ENCODE results near the gene CARS1. TPM values are rescaled to one million over a fixed set of nuclear protein-coding genes. Genes with fewer than 3 reads are reported as not detected.

The CARS1 gene
- total RNA-seq, 4 donors from 2014 or later, result 38.1 to 66.5 (median 40.9) TPM

DNA sequence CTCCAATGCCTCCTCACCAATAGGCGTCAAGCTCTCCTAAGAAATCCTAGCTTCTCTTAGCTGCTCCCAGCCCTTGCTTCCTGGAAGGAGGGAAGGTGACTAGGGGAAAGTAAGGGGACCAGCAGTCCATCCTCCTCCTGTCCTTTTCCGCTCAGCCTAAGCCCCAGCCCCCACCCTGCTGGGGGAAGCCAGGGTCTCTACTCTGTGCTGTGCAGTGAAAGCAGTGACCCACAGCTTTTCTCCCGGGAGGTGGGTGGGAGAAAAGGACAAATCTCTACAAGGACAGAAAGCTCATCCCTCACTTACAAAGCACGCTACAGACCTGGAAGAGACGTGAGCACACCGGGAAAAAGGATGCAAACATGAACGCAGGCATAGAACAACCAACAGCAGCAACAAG, 97.1 kb downstream of the CARS1 start:
- WGBS, result 90% methylated on average over 7 of the region's 7 CpGs
- no peak for DNase-seq (ENCODE audit: low spot score in 2 of 2)
- no peaks in the 10 kb centered on the region for H3K4me1 ChIP-seq

DNA sequence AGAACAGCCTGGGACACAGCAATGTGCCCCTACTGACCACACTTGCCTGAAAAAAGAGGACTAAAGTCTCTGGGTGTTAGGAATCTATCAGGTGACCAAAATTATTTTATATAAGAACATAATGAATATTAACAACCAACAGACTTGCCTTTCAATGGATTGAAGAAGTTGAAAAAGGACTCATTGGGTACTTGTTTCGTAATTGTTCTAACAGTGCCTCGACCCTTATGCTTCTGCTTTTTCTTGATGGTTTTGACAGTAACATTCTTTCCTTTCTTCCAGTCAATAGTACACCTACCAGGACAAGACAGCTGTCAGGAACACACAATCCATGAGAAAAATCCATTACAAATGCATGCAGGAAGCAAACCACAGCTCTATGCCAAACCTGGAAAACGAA, 99.0 kb downstream of the CARS1 start:
- Histone ChIP-seq H3K4me3 (no peak overlapping the region), H3K36me3 (peaks cover 84% of the 10 kb centered on the region), H3K4me1 (no peaks in the 10 kb centered on the region), H3K9me3 (no peaks in the 10 kb centered on the region), H3K27me3 (no peaks in the 10 kb centered on the region), H3K27ac (no peak overlapping the region)
- DNase-seq (ENCODE audit: low spot score in 2 of 2), result no peak
- 72% methylated on average over 3 of the region's 3 CpGs for WGBS
- TF ChIP-seq EP300 (IDR thresholded peaks at IDR 0.05) (no peak), POLR2A (IDR thresholded peaks at IDR 0.05) (no peak), POLR2AphosphoS5 (IDR thresholded peaks at IDR 0.05) (no peak)
- TF ChIP-seq, protein P1, sequence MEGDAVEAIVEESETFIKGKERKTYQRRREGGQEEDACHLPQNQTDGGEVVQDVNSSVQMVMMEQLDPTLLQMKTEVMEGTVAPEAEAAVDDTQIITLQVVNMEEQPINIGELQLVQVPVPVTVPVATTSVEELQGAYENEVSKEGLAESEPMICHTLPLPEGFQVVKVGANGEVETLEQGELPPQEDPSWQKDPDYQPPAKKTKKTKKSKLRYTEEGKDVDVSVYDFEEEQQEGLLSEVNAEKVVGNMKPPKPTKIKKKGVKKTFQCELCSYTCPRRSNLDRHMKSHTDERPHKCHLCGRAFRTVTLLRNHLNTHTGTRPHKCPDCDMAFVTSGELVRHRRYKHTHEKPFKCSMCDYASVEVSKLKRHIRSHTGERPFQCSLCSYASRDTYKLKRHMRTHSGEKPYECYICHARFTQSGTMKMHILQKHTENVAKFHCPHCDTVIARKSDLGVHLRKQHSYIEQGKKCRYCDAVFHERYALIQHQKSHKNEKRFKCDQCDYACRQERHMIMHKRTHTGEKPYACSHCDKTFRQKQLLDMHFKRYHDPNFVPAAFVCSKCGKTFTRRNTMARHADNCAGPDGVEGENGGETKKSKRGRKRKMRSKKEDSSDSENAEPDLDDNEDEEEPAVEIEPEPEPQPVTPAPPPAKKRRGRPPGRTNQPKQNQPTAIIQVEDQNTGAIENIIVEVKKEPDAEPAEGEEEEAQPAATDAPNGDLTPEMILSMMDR (IDR thresholded peaks at IDR 0.05), result no peak

More for the DNA sequence above, 97.1 kb downstream of the CARS1 start:
- no peaks in the 10 kb centered on the region for H3K9me3 ChIP-seq
- no peak overlapping the region for H3K27ac ChIP-seq
- H3K36me3 ChIP-seq, result peaks cover 84% of the 10 kb centered on the region
- no peak overlapping the region for H3K4me3 ChIP-seq
- TF ChIP-seq POLR2AphosphoS5 (IDR thresholded peaks at IDR 0.05) (no peak), POLR2A (IDR thresholded peaks at IDR 0.05) (no peak), EP300 (IDR thresholded peaks at IDR 0.05) (no peak)
- TF ChIP-seq, protein P1 (IDR thresholded peaks at IDR 0.05), result no peak
- H3K27me3 ChIP-seq, result no peaks in the 10 kb centered on the region

DNA sequence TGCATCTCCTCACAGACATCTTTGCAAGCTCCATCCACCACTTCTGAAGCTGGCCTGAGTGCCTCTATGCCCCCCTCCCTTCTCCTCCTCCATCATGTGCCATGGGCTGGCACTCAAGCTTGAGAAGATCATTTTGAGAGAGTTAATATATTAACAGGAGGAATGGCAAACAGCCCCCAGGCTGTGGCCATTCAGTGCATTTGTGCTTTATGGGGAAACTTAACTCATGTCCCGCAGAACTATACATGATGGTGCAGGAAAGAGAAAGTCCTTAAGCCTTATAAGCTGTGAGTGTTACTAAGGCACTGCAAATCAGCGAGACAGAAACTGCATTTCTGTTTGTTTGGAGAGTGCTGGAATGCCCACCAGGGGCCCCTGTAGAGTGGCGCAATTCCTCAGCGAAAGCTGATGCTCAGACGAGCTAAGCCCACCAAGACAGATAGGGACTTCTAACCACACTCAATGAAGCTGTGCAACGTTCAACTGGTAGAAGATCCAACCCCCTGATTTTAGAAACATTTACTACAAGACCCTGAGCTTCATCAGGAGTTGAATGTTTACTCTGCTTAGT, 101.2 kb downstream of the CARS1 start:
- no peaks in the 10 kb centered on the region for H3K4me1 ChIP-seq
- no peak overlapping the region for H3K4me3 ChIP-seq
- no peak overlapping the region for H3K27ac ChIP-seq
- H3K9me3 ChIP-seq, result no peaks in the 10 kb centered on the region
- DNase-seq (ENCODE audit: low spot score in 2 of 2), result no peak
- no peaks in the 10 kb centered on the region for H3K27me3 ChIP-seq
- no peak for TF ChIP-seq POLR2A (IDR thresholded peaks at IDR 0.05)
- TF ChIP-seq, protein P1 (IDR thresholded peaks at IDR 0.05), result no peak
- peaks cover 94% of the 10 kb centered on the region for H3K36me3 ChIP-seq
- 89% methylated on average over 6 of the region's 6 CpGs for WGBS

DNA sequence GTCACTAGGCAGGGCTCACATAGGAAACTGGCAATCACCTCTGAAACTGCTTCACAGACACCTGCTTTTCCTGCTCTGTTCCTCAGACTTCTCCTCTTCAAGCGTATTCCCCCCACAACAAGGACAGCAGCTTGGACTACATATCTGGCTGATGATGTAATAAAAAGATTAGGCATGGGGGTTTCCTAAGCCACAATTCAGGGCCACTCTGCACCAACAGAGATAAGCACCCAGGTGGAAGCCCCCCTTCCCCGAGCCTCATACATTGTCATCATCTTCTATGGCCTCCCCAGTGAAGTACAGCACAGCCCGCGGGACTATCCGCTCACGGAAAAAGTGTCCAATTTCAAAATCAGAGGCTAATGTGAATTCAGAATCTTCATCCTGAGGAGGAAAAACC, 103.0 kb downstream of the CARS1 start:
- TF ChIP-seq POLR2AphosphoS5 (IDR thresholded peaks at IDR 0.05) (no peak), POLR2A (IDR thresholded peaks at IDR 0.05) (no peak), EP300 (IDR thresholded peaks at IDR 0.05) (no peak)
- TF ChIP-seq, protein P1 (IDR thresholded peaks at IDR 0.05), result no peak
- no peak overlapping the region for H3K4me3 ChIP-seq
- H3K27me3 ChIP-seq, result no peaks in the 10 kb centered on the region
- no peak overlapping the region for H3K27ac ChIP-seq
- no peaks in the 10 kb centered on the region for H3K4me1 ChIP-seq
- WGBS, result 93% methylated on average over 6 of the region's 6 CpGs
- no peaks in the 10 kb centered on the region for H3K9me3 ChIP-seq
- no peak for DNase-seq (ENCODE audit: low spot score in 2 of 2)
- H3K36me3 ChIP-seq, result peaks cover 93% of the 10 kb centered on the region

DNA sequence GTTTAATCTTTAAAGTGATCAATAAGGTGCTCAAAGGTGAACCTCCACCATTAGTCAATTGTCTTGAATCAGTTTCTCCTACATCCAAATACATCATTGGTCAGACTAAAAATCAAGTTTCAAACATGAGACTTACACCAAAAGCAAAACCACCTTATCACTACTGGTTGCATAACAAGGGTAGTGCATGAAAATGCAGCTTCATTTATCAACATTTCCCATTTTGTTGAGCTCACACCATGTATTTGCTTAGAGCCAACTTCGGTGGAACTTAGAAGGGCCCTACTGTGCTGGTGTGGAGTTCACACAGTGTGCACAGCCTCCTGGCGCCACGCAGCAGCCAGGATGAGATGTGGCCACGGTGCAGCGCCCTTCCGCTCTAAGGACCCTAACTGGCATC, 104.9 kb downstream of the CARS1 start:
- H3K36me3 ChIP-seq, result peaks cover 91% of the 10 kb centered on the region
- no peaks in the 10 kb centered on the region for H3K9me3 ChIP-seq
- DNase-seq (ENCODE audit: low spot score in 2 of 2), result no peak
- H3K27me3 ChIP-seq, result no peaks in the 10 kb centered on the region
- H3K27ac ChIP-seq, result no peak overlapping the region
- no peaks in the 10 kb centered on the region for H3K4me1 ChIP-seq
- no peak overlapping the region for H3K4me3 ChIP-seq
- 70% methylated on average over 6 of the region's 6 CpGs for WGBS
- TF ChIP-seq, protein P1 (IDR thresholded peaks at IDR 0.05), result no peak
- TF ChIP-seq POLR2A (IDR thresholded peaks at IDR 0.05), result no peak
- no peak for TF ChIP-seq POLR2AphosphoS5 (IDR thresholded peaks at IDR 0.05)
- no peak for TF ChIP-seq EP300 (IDR thresholded peaks at IDR 0.05)

Data from suprapubic skin (tissue), 4 donors.